OCI-LY1 (cell line): Measurements from ENCODE around the gene CDH22.

ENCODE experiments used
- H2AFZ ChIP-seq: fragments of 200-600 bp; sonication (generic), shearing (Covaris generic); 2 replicates; pipeline ENCODE4 v1.6.0; 2014; ENCODE audit warnings: antibody characterized with exemption, mild to moderate bottlenecking, low read length
- H3F3A ChIP-seq: fragments of 200-600 bp; sonication (generic), shearing (Covaris generic); 2 replicates; pipeline ENCODE4 v1.6.0; 2014; ENCODE audit warnings: mild to moderate bottlenecking, antibody characterized with exemption, low read length, moderate library complexity; ENCODE audit not compliant: insufficient read depth
- H3K27ac ChIP-seq: fragments of 200-600 bp; sonication (generic); 2 replicates; pipeline ENCODE4 v1.5.1; 2014; ENCODE audit warnings: low read length, mixed run types, mild to moderate bottlenecking, low read depth; ENCODE audit not compliant: poor library complexity, severe bottlenecking
- H3K27me3 ChIP-seq: fragments of 200-600 bp; sonication (generic); 2 replicates; pipeline ENCODE4 v1.6.0; 2014; ENCODE audit warnings: antibody characterized with exemption, mild to moderate bottlenecking, low read length, moderate library complexity; ENCODE audit not compliant: insufficient read depth
- H3K36me3 ChIP-seq: fragments of 200-600 bp; sonication (generic); 2 replicates; pipeline ENCODE4 v1.6.1; 2014; ENCODE audit warnings: mild to moderate bottlenecking, antibody characterized with exemption, low read length, moderate library complexity, mixed read lengths; ENCODE audit not compliant: insufficient read depth
- H3K4me1 ChIP-seq: fragments of 200-600 bp; sonication (generic); 2 replicates; pipeline ENCODE4 v1.5.1; 2014; ENCODE audit warnings: mild to moderate bottlenecking, low read length, moderate library complexity; ENCODE audit not compliant: insufficient read depth, severe bottlenecking
- H3K4me2 ChIP-seq: fragments of 200-600 bp; sonication (generic), shearing (Covaris generic); 2 replicates; pipeline ENCODE4 v1.6.1; 2014; ENCODE audit warnings: low read length
- H3K4me3 ChIP-seq: fragments of 200-600 bp; sonication (generic); 2 replicates; pipeline ENCODE4 v1.5.1; 2014; ENCODE audit warnings: low read length, low read depth, mild to moderate bottlenecking, mixed read lengths; ENCODE audit not compliant: poor library complexity, severe bottlenecking
- H3K79me2 ChIP-seq: fragments of 200-600 bp; shearing (Covaris generic); 2 replicates; pipeline ENCODE4 v1.6.1; 2016; ENCODE audit warnings: mixed run types, low read length, mixed read lengths; ENCODE audit not compliant: insufficient read depth
- H3K9ac ChIP-seq: fragments of 200-600 bp; sonication (generic), shearing (Covaris generic); 2 replicates; pipeline ENCODE4 v1.6.1; 2014; ENCODE audit warnings: mild to moderate bottlenecking, low read length, mixed read lengths
- H3K9me2 ChIP-seq: fragments of 200-600 bp; sonication (generic), shearing (Covaris generic); 2 replicates; pipeline ENCODE4 v1.6.1; 2014; ENCODE audit warnings: low read depth, mild to moderate bottlenecking, low read length, mixed read lengths
- H3K9me3 ChIP-seq: fragments of 200-600 bp; shearing (Covaris generic); 2 replicates; pipeline ENCODE4 v1.6.1; 2014; ENCODE audit warnings: low read length, mixed read lengths
- H4K20me1 ChIP-seq: fragments of 200-600 bp; sonication (generic), shearing (Covaris generic); 2 replicates; pipeline ENCODE4 v1.6.0; 2016; ENCODE audit warnings: mild to moderate bottlenecking, low read length; ENCODE audit not compliant: insufficient read depth
- EZH2 ChIP-seq: fragments of 200-600 bp; sonication (generic), shearing (Covaris generic); IDR thresholded peaks from 2 replicates; pipeline ENCODE4 v1.8.0; 2017; ENCODE audit warnings: borderline replicate concordance, mixed run types, mild to moderate bottlenecking, antibody characterized with exemption, low read length, moderate library complexity, mixed read lengths
- TF ChIP-seq, protein P1 (sequence below): fragments of 200-600 bp; sonication (generic), shearing (Covaris generic); IDR thresholded peaks from 2 replicates; pipeline ENCODE4 v1.5.1; 2017; ENCODE audit warnings: mild to moderate bottlenecking, antibody characterized with exemption, low read length, moderate library complexity, mixed read lengths

Gene CDH22

DNA sequence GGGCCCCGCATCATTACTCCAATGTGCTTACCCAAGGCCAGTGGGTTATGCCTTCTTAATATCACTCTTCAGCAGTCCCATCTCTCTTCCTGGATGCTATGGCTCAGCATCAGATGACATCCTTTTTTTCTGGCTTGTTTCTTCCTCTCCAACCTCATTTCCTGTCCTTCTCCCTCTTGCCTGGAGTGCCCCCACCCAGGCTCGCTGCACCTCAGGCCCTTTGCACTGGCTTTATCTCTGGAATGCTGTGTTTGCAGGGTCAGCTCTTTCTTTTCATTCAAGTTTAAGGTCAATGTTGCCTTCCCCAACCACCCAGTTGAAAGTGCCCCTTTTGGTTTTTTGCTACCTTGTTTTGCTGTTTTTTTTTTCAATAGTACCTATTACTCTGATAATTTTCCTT, 153.5 kb downstream of the CDH22 start:
- TF ChIP-seq EZH2: no peak
- TF ChIP-seq, protein P1, sequence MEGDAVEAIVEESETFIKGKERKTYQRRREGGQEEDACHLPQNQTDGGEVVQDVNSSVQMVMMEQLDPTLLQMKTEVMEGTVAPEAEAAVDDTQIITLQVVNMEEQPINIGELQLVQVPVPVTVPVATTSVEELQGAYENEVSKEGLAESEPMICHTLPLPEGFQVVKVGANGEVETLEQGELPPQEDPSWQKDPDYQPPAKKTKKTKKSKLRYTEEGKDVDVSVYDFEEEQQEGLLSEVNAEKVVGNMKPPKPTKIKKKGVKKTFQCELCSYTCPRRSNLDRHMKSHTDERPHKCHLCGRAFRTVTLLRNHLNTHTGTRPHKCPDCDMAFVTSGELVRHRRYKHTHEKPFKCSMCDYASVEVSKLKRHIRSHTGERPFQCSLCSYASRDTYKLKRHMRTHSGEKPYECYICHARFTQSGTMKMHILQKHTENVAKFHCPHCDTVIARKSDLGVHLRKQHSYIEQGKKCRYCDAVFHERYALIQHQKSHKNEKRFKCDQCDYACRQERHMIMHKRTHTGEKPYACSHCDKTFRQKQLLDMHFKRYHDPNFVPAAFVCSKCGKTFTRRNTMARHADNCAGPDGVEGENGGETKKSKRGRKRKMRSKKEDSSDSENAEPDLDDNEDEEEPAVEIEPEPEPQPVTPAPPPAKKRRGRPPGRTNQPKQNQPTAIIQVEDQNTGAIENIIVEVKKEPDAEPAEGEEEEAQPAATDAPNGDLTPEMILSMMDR: no peak
- no peaks in the 10 kb centered on the region for H4K20me1 ChIP-seq
- H2AFZ ChIP-seq: no peak overlapping the region
- H3F3A ChIP-seq: no peaks in the 10 kb centered on the region
- no peaks in the 10 kb centered on the region for H3K9me3 ChIP-seq
- H3K9ac ChIP-seq: no peak overlapping the region
- no peaks in the 10 kb centered on the region for H3K79me2 ChIP-seq
- H3K4me2 ChIP-seq: no peak overlapping the region
- H3K4me1 ChIP-seq: no peaks in the 10 kb centered on the region
- H3K27ac ChIP-seq: no peak overlapping the region
- no peak overlapping the region for H3K4me3 ChIP-seq
- H3K27me3 ChIP-seq: peaks cover 6% of the 10 kb centered on the region; the same call in 1 of the 2 replicates
- H3K36me3 ChIP-seq: no peaks in the 10 kb centered on the region
- no peaks in the 10 kb centered on the region for H3K9me2 ChIP-seq

DNA sequence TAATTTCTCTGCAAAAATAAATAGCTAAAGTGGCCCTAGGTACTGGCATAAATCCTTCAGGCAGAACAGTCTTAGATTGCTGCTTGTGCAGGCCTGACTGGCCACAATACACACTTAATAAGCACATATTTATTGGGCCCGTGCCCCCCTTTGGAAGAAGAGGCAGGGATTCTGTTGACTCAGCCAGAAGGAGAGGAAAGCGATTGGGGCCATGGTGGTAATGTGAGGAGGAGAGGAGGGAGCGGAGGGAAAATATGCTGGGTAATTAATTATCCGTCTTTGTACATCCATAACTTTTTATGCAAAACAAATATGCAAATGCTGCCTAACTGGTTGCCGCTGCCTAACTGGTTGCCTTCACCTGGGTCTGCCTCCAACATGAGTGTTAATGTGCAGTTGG, 154.0 kb downstream of the CDH22 start:
- Histone ChIP-seq H3K79me2 (no peaks in the 10 kb centered on the region), H3K9ac (no peak overlapping the region), H3K27ac (no peak overlapping the region), H3K9me2 (no peaks in the 10 kb centered on the region), H3K4me3 (no peak overlapping the region), H3K9me3 (no peaks in the 10 kb centered on the region), H3K4me1 (no peaks in the 10 kb centered on the region), H3K4me2 (no peak overlapping the region), H3K36me3 (no peaks in the 10 kb centered on the region), H3K27me3 (peaks cover 6% of the 10 kb centered on the region; the same call in 1 of the 2 replicates), H2AFZ (no peak overlapping the region), H3F3A (no peaks in the 10 kb centered on the region), H4K20me1 (no peaks in the 10 kb centered on the region)
- TF ChIP-seq, protein P1: no peak
- TF ChIP-seq EZH2: no peak

DNA sequence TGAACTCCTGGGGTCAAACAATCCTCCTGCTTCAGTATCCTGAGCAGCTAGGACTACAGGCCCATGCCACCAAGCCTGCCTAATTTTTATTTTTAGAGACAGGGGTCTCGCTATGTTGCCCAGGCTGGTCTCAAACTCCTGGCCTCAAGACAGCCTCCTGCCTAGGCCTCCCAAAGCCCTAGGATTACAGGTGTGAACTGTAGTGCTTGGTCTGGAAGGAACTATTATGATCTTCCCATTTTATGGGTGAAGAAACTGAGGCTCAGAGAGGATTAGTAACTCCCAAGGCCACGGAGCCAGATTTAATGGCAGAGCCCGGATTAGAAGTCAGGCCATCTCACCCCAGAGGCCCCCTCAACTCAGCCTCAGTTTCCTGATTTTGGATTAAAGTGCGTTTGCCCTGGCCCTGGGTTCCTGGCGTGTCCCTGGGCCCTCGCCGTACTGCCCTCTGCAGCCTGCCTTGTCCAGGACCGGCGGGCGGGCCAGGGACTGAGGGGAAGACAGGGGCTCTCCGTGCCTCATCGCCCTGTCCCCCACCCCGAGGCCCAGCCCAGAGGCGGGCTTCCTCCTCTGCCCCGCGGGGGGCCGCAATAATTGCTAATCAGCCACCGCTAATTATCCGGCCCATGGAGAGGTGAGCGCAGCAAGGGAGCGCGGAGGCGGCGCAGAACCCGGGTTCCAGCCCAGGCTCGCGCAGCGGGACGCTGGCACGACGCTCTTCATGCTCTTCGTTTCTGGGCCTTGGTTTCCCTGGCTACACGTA, 155.3 kb downstream of the CDH22 start:
- Histone ChIP-seq H3K4me3 (no peak overlapping the region), H3K79me2 (no peaks in the 10 kb centered on the region), H3K27me3 (peaks cover 3% of the 10 kb centered on the region; the same call in 1 of the 2 replicates), H3K9me2 (no peaks in the 10 kb centered on the region), H3K4me1 (no peaks in the 10 kb centered on the region), H2AFZ (no peak overlapping the region), H3F3A (no peaks in the 10 kb centered on the region), H3K4me2 (no peak overlapping the region), H3K9ac (no peak overlapping the region), H3K9me3 (no peaks in the 10 kb centered on the region), H3K36me3 (no peaks in the 10 kb centered on the region), H4K20me1 (no peaks in the 10 kb centered on the region), H3K27ac (no peak overlapping the region)
- no peak for TF ChIP-seq EZH2
- TF ChIP-seq, protein P1: no peak
